Measurements from ENCODE around the gene MRPL36.
"Not testable (repeated sequence)": the region's sequence is repeated elsewhere in the genome, so short reads cannot be mapped to it uniquely, and the experiment has no call there.

Gene MRPL36

DNA sequence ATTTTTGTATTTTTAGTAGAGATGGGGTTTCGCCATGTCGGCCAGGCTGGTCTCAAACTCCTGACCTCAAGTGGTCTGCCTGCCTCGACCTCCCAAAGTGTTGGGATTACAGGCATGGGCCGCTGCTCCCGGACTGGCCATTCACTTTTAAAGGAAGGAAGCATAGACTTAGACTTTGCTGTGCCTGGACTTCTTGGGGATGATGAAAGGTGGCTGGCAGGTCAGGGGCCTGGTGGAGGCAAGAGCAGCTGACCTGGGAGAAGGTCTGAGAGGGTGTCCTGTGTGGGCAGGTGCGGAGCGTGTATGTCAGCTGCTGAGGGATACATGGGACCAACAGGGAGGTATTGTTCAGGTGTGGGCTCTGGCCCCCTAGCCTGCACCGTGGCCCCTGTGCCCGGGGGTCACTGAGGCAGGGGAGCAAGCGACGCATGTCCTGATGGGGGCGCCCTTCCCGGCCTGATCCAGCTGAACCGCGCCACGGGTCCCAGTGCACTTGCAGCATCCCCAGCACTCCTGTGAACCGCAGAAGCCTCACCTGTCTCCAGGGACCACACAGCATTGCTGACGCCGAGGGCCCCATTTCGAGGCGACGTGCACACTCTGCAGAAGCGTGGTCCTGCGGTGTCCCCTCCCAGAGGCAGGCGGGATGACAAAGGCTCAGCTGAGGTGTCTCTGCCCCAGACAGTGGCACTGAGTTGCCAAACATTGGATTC is 24.6 kb upstream of the MRPL36 start:
- Mint-ChIP-seq H3K4me1 (ENCODE audit: low read depth) (no peaks in the 10 kb centered on the region), H3K4me3 (no peak overlapping the region), H3K36me3 (ENCODE audit: low read depth) (peaks cover 42% of the 10 kb centered on the region), H3K9me3 (no peaks in the 10 kb centered on the region), H3K27ac (no peak overlapping the region), H3K27me3 (no peaks in the 10 kb centered on the region)

DNA sequence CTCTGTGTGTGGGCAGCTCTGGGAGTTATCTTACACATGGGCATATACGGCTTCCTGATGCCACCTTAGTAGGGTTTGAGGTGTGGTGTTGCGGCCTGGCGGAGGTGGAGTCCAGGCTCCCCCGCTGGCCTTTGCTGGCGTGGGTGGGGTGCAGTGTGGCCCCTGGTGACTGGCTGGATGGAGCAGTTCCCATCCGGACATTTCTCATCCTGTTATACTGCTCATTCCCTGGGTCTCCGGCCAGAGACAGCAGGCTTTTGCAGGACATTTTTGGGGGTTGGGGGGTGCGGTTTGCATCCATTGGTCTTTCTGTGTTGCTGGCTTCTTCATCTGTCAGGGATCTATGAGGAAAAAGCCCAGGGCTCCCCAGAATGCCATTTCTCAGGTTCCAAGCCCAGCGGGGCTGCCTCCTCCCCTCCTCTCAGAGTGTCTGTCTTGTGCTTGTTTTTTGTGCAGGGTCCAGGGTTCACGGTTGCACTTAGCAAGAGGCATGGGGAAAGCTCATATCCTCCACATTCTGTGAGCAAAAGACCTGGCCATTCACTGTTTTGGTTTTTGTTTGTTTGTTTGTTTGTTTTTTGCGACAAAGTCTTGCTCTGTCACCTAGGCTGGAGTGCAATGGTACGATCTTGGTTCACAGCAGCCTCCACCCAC is 23.9 kb upstream of the MRPL36 start:
- Mint-ChIP-seq H3K4me3 (no peak overlapping the region), H3K27ac (no peak overlapping the region), H3K9me3 (no peaks in the 10 kb centered on the region), H3K4me1 (ENCODE audit: low read depth) (no peaks in the 10 kb centered on the region), H3K36me3 (ENCODE audit: low read depth) (peaks cover 50% of the 10 kb centered on the region), H3K27me3 (no peaks in the 10 kb centered on the region)

DNA sequence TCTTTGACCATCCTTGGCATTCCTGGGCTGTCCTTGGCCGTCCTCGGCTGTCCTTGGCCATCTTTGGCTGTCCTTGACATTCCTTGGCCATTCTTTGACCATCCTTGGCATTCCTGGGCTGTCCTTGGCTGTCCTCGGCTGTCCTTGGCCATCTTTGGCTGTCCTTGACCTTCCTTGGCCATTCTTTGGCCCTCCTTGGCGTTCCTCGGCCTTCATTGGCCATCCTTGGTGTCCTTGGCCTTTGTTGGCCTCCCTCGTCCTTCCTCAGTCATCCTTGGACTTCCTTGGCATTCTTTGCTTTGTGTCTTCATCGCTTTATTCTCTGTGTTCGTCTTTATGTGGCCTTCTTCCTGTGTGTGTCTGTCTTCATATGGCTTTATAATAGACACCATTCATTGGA is 22.2 kb upstream of the MRPL36 start:
- no peaks in the 10 kb centered on the region for H3K27me3 Mint-ChIP-seq
- H3K4me1 Mint-ChIP-seq (ENCODE audit: low read depth), result no peaks in the 10 kb centered on the region
- no peaks in the 10 kb centered on the region for H3K9me3 Mint-ChIP-seq
- peaks cover 56% of the 10 kb centered on the region for H3K36me3 Mint-ChIP-seq (ENCODE audit: low read depth)
- no peak overlapping the region for H3K4me3 Mint-ChIP-seq
- no peak overlapping the region for H3K27ac Mint-ChIP-seq

DNA sequence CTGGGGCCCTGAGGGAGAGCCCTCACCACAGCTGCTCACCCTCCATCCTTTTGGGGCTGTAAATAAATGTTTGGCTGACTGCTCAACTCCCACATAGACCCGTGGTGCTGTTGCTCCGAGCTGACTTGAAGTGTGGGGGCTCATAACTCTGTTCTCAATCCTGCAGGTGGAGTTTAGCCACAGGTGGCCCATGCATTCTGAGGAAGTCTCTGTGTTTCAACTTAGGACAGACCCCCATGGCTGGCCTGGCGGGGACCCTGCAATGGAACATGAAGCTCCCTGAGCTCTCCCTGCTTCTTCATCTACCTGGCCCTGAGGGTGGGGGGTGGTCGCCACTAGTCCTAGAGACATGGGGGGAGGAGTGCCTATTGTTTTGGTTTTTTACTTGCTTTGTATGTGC is 21.3 kb upstream of the MRPL36 start:
- no peaks in the 10 kb centered on the region for H3K27me3 Mint-ChIP-seq
- H3K27ac Mint-ChIP-seq, result no peak overlapping the region
- H3K4me3 Mint-ChIP-seq, result no peak overlapping the region
- peaks cover 59% of the 10 kb centered on the region for H3K36me3 Mint-ChIP-seq (ENCODE audit: low read depth)
- no peaks in the 10 kb centered on the region for H3K4me1 Mint-ChIP-seq (ENCODE audit: low read depth)
- no peaks in the 10 kb centered on the region for H3K9me3 Mint-ChIP-seq

DNA sequence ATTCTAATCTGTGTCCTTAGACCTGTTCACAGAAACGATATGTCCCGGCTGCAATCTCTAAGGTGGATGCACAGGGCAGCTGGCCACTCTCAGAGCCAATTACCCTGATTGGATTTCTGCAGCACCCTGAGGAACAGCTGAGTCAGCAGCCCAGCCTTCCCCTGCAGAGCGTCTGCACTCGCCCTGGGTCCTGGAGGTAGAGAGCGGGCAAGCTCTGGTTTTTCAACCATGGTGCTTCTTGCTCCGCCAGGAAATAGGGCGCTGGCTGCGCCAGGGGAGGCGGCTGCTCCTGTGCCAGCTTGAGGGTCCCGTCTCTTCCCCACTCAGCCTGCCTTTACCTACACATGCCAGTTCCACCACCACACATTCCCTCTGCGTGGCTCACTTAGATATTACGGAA is 20.7 kb upstream of the MRPL36 start:
- Mint-ChIP-seq H3K27ac (no peak overlapping the region), H3K4me3 (no peak overlapping the region)

DNA sequence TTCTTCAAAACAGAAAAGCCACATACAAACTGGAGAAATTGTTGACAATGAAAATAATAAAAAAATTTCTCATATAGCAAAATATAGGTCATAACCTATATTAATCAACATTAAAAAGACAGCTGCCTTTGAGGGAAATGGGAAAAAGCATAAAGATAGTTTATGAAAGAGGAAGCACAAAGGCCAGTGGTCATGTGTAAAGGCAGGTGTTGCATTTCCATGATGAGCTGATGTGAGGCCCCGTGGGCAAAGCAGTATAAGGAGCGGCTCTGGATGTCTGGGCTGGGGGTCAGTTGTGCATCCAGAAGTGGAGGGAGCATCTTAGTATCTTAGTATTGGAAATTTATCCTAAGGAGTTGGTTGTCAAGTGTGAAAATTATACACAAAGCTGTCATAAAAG is 19.8 kb upstream of the MRPL36 start:
- Mint-ChIP-seq H3K9me3 (no peaks in the 10 kb centered on the region), H3K4me3 (no peak overlapping the region), H3K36me3 (ENCODE audit: low read depth) (peaks cover 71% of the 10 kb centered on the region), H3K27me3 (no peaks in the 10 kb centered on the region), H3K4me1 (ENCODE audit: low read depth) (no peaks in the 10 kb centered on the region), H3K27ac (no peak overlapping the region)

More for the DNA sequence above, 20.7 kb upstream of the MRPL36 start:
- Mint-ChIP-seq H3K27me3 (no peaks in the 10 kb centered on the region), H3K36me3 (ENCODE audit: low read depth) (peaks cover 63% of the 10 kb centered on the region), H3K4me1 (ENCODE audit: low read depth) (no peaks in the 10 kb centered on the region), H3K9me3 (no peaks in the 10 kb centered on the region)

DNA sequence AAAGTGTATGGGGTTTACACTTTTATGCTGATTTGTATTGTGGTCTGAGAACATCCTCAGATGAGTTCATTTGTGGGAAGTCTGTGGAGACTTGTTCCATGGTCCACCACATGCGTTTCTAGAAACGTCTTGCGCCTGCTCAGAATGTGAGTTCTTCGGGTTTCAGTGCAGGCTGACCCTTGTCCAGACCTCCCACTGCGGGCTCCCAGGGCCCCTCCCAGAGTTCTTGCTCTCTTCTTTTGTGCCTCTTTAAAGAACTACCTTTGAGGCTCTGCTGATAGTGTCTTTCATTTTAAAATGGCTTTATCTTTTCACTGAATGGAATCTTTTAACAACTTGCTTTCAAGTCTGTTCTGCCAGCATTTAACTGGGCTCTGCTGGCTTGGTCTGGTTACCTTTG is 19.1 kb upstream of the MRPL36 start:
- Mint-ChIP-seq H3K9me3 (no peaks in the 10 kb centered on the region), H3K4me1 (ENCODE audit: low read depth) (no peaks in the 10 kb centered on the region), H3K27me3 (no peaks in the 10 kb centered on the region), H3K4me3 (no peak overlapping the region), H3K27ac (no peak overlapping the region), H3K36me3 (ENCODE audit: low read depth) (peaks cover 74% of the 10 kb centered on the region)

DNA sequence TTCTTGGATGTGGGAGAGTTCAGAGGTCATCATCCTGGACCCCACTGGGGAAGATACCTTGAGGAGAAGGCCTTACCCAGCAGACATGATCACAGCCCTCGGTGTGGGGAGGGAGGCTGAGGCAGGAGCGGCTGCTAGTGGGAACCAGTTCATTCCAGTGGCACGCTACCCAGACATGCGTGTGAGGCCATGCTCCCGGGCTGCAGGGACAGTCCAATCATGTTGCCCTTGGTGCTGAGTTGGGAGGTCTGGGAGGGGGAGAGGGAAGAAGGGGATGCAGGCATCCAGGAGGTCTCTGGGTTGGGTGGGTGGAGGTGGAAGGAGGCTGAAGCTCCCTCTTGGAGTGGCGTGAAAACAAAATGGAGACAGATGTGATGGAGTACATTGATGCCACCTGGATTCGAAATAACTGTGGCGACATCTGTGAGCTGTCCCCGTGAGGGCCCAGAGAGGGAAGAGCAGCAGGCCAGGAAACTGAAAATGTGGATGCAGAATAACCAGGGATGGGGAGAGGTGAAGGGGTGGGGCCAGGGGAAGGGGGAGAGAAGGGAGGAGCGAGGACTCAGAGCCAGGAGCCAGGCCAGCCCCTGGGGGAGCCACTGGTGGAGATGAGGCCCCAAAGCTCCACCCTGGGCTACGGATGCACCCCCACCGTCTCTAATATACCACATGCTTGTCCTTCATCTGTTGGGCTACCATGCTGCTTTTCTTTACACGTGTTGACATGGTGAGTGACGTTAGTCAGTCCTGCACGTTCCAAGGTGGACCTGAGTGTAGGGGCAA is 17.8 kb upstream of the MRPL36 start:
- Mint-ChIP-seq H3K27me3 (no peaks in the 10 kb centered on the region), H3K4me1 (ENCODE audit: low read depth) (no peaks in the 10 kb centered on the region), H3K4me3 (no peak overlapping the region), H3K27ac (no peak overlapping the region), H3K36me3 (ENCODE audit: low read depth) (peaks cover 77% of the 10 kb centered on the region), H3K9me3 (no peaks in the 10 kb centered on the region)

DNA sequence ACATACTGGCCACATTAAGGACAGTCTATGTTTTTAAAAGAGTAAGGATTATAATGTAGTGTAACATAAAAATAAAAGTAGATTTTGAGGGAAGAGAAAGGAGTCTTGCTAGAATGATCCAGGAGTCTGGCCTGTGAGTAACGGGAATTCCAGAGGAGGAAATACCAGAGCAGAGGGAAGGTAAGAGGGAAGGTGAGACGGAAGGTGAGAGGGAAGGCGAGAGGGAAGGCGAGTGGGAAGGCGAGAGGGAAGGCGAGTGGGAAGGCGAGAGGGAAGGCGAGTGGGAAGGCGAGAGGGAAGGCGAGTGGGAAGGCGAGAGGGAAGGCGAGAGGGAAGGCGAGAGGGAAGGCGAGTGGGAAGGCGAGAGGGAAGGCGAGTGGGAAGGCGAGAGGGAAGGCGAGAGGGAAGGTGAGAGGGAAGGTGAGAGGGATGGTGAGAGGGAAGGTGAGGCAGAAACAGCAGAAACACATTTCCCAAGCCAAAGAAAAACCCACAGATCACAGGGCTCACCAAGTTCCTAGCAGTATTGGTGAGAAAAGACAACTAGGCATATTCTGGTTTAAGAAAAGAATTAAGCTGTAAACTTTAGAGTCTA is 17.0 kb upstream of the MRPL36 start:
- H3K4me1 Mint-ChIP-seq (ENCODE audit: low read depth); H3K27me3 Mint-ChIP-seq; H3K9me3 Mint-ChIP-seq; H3K4me3 Mint-ChIP-seq; H3K27ac Mint-ChIP-seq: not testable (repeated sequence)
- peaks cover 83% of the 10 kb centered on the region for H3K36me3 Mint-ChIP-seq (ENCODE audit: low read depth)

DNA sequence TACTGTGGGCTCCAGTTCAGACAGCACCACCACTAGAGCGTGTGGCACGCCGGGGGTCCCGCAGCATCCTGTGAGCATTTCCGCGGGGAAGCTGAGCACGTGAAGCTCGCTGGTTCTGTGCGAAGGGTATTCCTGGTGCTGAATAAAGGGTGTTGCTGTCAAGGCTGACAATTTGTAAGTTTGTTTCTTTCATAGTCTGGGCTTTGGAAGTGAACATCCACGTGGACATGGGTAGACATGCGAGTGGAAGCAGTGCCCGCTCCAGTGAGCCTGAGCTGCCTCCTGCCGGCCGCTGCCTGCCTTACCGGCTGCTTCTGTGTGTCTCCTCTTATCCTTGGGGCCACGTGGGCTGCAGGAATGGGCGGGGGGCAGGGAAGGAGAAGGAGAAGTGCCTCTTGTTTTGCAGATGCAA is 16.2 kb upstream of the MRPL36 start:
- H3K27me3 Mint-ChIP-seq, result no peaks in the 10 kb centered on the region
- H3K27ac Mint-ChIP-seq, result no peak overlapping the region
- H3K36me3 Mint-ChIP-seq (ENCODE audit: low read depth), result peaks cover 82% of the 10 kb centered on the region

DNA sequence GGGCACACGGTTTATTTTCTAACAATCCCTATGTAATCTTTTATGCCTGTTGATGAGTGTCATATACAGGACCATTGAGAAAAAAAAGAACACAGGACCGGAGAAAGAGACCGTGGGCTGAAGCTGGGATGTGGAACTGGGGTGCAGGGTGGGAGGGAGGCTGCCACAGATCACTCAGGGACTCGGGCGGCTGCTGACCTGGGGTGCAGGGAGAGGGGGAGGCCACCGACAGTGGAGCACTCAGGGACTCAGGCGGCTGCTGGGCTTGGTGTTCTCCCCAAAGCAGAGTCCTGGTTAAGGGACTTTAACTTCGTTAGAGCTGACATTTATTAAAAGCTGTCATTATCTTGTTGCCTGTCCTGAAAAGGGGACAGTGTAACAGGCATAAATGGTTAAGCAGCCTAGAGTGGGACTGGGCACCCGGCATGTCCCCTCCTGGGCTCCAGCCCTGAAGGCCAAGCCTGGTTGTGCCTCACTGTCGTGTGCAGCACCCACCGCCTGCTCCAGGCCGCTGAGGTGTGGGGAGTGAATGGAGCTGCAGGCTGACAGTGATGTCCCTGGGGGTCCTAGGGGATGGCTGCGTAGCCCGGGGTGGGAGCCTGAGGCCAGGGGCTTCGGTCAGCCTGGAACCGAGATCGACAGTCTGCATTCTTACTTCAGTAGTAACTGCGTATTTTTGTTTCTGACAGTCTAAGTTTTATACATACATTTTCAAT is 15.6 kb upstream of the MRPL36 start:
- Mint-ChIP-seq H3K4me1 (ENCODE audit: low read depth) (no peaks in the 10 kb centered on the region), H3K27me3 (no peaks in the 10 kb centered on the region), H3K36me3 (ENCODE audit: low read depth) (peaks cover 82% of the 10 kb centered on the region), H3K4me3 (no peak overlapping the region), H3K27ac (no peak overlapping the region), H3K9me3 (no peaks in the 10 kb centered on the region)

More for the DNA sequence above, 16.2 kb upstream of the MRPL36 start:
- no peaks in the 10 kb centered on the region for H3K4me1 Mint-ChIP-seq (ENCODE audit: low read depth)
- H3K4me3 Mint-ChIP-seq, result no peak overlapping the region
- H3K9me3 Mint-ChIP-seq, result no peaks in the 10 kb centered on the region

DNA sequence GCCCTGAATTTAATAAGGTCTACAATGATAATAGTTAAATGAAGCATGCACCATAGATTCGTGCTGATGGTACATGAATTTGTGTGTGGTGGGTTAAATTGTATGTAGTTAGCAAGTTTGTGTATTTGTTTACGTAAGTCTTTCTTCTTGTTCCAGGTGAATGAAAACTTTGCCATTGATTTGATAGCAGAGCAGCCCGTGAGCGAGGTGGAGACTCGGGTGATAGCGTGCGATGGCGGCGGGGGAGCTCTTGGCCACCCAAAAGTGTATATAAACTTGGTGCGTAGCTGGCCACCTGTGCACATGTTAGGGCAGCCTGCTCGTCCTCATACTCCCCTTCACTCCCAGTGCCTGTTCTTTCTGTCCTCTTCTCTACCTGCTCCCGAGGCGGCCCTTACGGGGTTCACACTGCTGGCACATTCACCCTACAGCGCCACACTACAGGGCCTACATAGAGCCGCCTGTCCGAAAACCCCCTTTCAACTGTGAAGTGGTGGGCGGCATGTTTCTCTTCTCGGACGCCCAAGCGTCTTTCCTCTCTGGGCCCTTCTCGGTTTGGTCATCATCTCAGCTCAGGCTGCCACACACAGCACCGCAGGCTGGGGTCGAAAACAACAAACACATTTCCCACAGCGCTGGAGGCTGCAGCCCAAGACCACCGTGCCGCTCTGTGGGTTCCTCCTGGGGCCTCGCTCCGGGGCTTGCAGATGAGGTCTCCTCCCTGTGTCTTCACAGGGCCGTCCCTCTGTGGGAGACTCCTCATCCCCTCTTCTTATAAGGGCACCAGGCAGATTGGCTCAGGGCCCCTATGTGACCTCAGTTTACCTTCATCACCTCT is 14.8 kb upstream of the MRPL36 start:
- no peaks in the 10 kb centered on the region for H3K27me3 Mint-ChIP-seq
- no peak overlapping the region for H3K27ac Mint-ChIP-seq
- no peak overlapping the region for H3K4me3 Mint-ChIP-seq
- H3K4me1 Mint-ChIP-seq (ENCODE audit: low read depth), result no peaks in the 10 kb centered on the region
- peaks cover 82% of the 10 kb centered on the region for H3K36me3 Mint-ChIP-seq (ENCODE audit: low read depth)
- H3K9me3 Mint-ChIP-seq, result no peaks in the 10 kb centered on the region

DNA sequence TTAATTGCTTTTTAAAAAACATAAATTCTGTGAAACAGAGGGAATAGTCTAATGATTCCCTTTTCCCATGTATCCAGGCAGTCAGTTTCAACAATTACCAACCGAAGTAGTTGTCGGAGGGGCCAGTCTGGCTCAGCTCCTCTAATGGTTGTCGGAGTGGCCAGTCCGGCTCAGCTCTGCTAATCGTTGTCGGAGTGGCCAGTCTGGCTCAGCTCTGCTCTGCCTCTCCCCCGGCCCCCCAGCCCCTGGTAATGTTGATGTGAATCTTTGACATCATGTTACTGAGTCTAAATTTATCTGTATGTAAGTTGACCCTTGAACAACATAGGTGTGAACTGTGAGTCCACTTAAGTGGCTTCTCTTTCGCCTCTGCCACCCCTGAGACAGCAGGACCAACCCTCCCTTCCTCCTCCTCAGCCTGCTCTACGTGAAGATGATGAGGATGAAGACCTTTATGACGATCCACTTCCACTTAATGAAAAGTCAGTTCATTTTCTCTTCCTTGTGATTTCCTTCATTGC is 11.0 kb upstream of the MRPL36 start:
- H3K36me3 Mint-ChIP-seq (ENCODE audit: low read depth), result peaks cover 78% of the 10 kb centered on the region
- no peaks in the 10 kb centered on the region for H3K27me3 Mint-ChIP-seq
- no peak overlapping the region for H3K4me3 Mint-ChIP-seq
- H3K9me3 Mint-ChIP-seq, result no peaks in the 10 kb centered on the region
- H3K27ac Mint-ChIP-seq, result peak overlapping the region; percentile 31
- peaks cover 15% of the 10 kb centered on the region for H3K4me1 Mint-ChIP-seq (ENCODE audit: low read depth)
